HepG2 (cell line): ENCODE results near the gene HNRNPUL2. TPM values are rescaled to one million over a fixed set of nuclear protein-coding genes. Genes with fewer than 3 reads are reported as not detected.

Experiments used
- CREM ChIP-seq, 2 experiments: sonication (generic) in 1 of 2; formaldehyde crosslinking in 1 of 2; IDR thresholded peaks; 2 replicates each; pipeline versions ENCODE4 v1.4.0 to v1.6.1; 2016 to 2020; ENCODE audit warnings: antibody characterized with exemption in 1 of 2, mild to moderate bottlenecking in 1 of 2, missing genetic modification reagents in 1 of 2
- HDAC2 ChIP-seq: sonication (generic); formaldehyde crosslinking; IDR thresholded peaks from 2 replicates; pipeline ENCODE4 v1.4.0; 2020; ENCODE audit warnings: missing genetic modification reagents
- HMG20B ChIP-seq: conservative IDR thresholded peaks from 2 replicates; pipeline ENCODE4 v1.6.1; 2016; ENCODE audit warnings: missing genetic modification reagents, missing compliant biosample characterization
- KLF15 ChIP-seq: sonication (generic); formaldehyde crosslinking; IDR thresholded peaks from 2 replicates; pipeline ENCODE4 v1.8.1; 2023; ENCODE audit warnings: borderline replicate concordance, mild to moderate bottlenecking, inconsistent platforms, missing genetic modification reagents, mixed read lengths
- LCORL ChIP-seq, 2 experiments: fragments of 450-650 bp in 1 of 2; sonication (generic) in 1 of 2; formaldehyde crosslinking in 1 of 2; IDR thresholded peaks; 2 replicates each; pipeline versions ENCODE4 v1.5.0 to v1.6.1; 2017 to 2020; ENCODE audit warnings: antibody characterized with exemption in 1 of 2, missing genetic modification reagents in 1 of 2
- PAF1 ChIP-seq: IDR thresholded peaks from 2 replicates; pipeline ENCODE4 v1.6.1; 2016; ENCODE audit warnings: missing genetic modification reagents, missing compliant biosample characterization
- POLR2AphosphoS2 ChIP-seq: IDR thresholded peaks from 2 replicates; pipeline ENCODE4 v1.6.1; 2011; ENCODE audit warnings: low read depth, low read length, improper control_type of control experiment
- TAF1 ChIP-seq: sonication (generic); formaldehyde crosslinking; IDR thresholded peaks from 2 replicates; pipeline ENCODE4 v1.4.0; 2020; ENCODE audit warnings: missing genetic modification reagents
- XBP1 ChIP-seq: sonication (generic); formaldehyde crosslinking; IDR thresholded peaks from 2 replicates; pipeline ENCODE4 v1.5.0; 2020; ENCODE audit warnings: missing genetic modification reagents
- YY1 ChIP-seq: IDR thresholded peaks from 2 replicates; pipeline ENCODE4 v1.6.1; 2011; ENCODE audit warnings: low read length, low read depth, moderate library complexity, mild to moderate bottlenecking; ENCODE audit not compliant: insufficient read depth, insufficient replicate concordance
- ZNF496 ChIP-seq: sonication (generic); formaldehyde crosslinking; IDR thresholded peaks from 2 replicates; pipeline ENCODE4 v1.8.1; 2023; ENCODE audit warnings: mild to moderate bottlenecking, moderate library complexity, missing genetic modification reagents; ENCODE audit not compliant: insufficient replicate concordance
- ZNF549 ChIP-seq: sonication (generic); formaldehyde crosslinking; IDR thresholded peaks from 2 replicates; pipeline ENCODE4 v1.5.0; 2020; ENCODE audit warnings: missing genetic modification reagents
- ZNF570 ChIP-seq: sonication (generic); formaldehyde crosslinking; IDR thresholded peaks from 2 replicates; pipeline ENCODE4 v1.4.0; 2020; ENCODE audit warnings: mild to moderate bottlenecking, missing genetic modification reagents, borderline replicate concordance
- ZNF678 ChIP-seq: sonication (generic); formaldehyde crosslinking; IDR thresholded peaks from 2 replicates; pipeline ENCODE4 v1.4.0; 2020; ENCODE audit warnings: mild to moderate bottlenecking, missing genetic modification reagents
- ZNF772 ChIP-seq: sonication (generic); formaldehyde crosslinking; IDR thresholded peaks from 2 replicates; pipeline ENCODE4 v1.5.0; 2020; ENCODE audit warnings: mild to moderate bottlenecking, missing genetic modification reagents
- ZNF777 ChIP-seq: sonication (generic); formaldehyde crosslinking; IDR thresholded peaks from 2 replicates; pipeline ENCODE4 v1.4.0; 2020; ENCODE audit warnings: missing genetic modification reagents
- polyA plus RNA-seq, 8 experiments: library from polyadenylated mRNA; depleted of rRNA in 3 of 8; stranded (reverse) in 7 of 8; unstranded in 1 of 8; fragments of >200 nt; fragmentation: Illumina TruSeq in 4 of 8; extraction: Trizol in 4 of 8; gene quantifications; 2 replicates each; pipeline versions ENCODE4 v1.2.1 to v1.2.3, GENCODE V29; 2011 to 2016; ENCODE audit warnings: low read depth in 4 of 8, missing spikeins in 1 of 8, mixed read lengths in 1 of 8; ENCODE audit not compliant: insufficient read depth in 1 of 8
- total RNA-seq, 5 experiments: library from RNA; depleted of rRNA; stranded (reverse); fragments of >200 nt; fragmentation: Illumina TruSeq; extraction: Trizol; gene quantifications; 2 replicates each; pipeline ENCODE4 v1.2.3, GENCODE V29; 2016; ENCODE audit warnings: low read depth in 1 of 5
- TF ChIP-seq, protein P1 (sequence below), 2 experiments: sonication (generic) in 1 of 2; formaldehyde crosslinking in 1 of 2; IDR thresholded peaks; 2 replicates each; pipeline versions ENCODE4 v1.5.1 to v1.6.1; 2011 to 2020; ENCODE audit warnings: borderline replicate concordance in 1 of 2, low read depth in 1 of 2, low read length in 1 of 2, mild to moderate bottlenecking in 1 of 2, missing genetic modification reagents in 1 of 2, moderate library complexity in 1 of 2
- TF ChIP-seq, protein P2 (sequence below): sonication (generic); formaldehyde crosslinking; IDR thresholded peaks from 2 replicates; pipeline ENCODE4 v1.4.0; 2020; ENCODE audit warnings: missing genetic modification reagents, mild to moderate bottlenecking, borderline replicate concordance
- TF ChIP-seq, protein P3 (sequence below): sonication (generic); formaldehyde crosslinking; IDR thresholded peaks from 2 replicates; pipeline ENCODE4 v1.4.0; 2020; ENCODE audit warnings: mild to moderate bottlenecking, missing genetic modification reagents
- TF ChIP-seq, protein P4 (sequence below): sonication (generic); formaldehyde crosslinking; IDR thresholded peaks from 2 replicates; pipeline ENCODE4 v1.8.1; 2023; ENCODE audit warnings: mild to moderate bottlenecking, missing genetic modification reagents
- TF ChIP-seq, protein P5 (sequence below): sonication (generic); formaldehyde crosslinking; IDR thresholded peaks from 2 replicates; pipeline ENCODE4 v1.8.1; 2022; ENCODE audit warnings: mild to moderate bottlenecking, missing genetic modification reagents

HNRNPUL2 gene
- total and polyA plus RNA-seq, 2 of the 13 experiments (the other 11 are each of a cell fraction or from before 2014, with no cell fraction given): 8.4 to 9.6 TPM

DNA sequence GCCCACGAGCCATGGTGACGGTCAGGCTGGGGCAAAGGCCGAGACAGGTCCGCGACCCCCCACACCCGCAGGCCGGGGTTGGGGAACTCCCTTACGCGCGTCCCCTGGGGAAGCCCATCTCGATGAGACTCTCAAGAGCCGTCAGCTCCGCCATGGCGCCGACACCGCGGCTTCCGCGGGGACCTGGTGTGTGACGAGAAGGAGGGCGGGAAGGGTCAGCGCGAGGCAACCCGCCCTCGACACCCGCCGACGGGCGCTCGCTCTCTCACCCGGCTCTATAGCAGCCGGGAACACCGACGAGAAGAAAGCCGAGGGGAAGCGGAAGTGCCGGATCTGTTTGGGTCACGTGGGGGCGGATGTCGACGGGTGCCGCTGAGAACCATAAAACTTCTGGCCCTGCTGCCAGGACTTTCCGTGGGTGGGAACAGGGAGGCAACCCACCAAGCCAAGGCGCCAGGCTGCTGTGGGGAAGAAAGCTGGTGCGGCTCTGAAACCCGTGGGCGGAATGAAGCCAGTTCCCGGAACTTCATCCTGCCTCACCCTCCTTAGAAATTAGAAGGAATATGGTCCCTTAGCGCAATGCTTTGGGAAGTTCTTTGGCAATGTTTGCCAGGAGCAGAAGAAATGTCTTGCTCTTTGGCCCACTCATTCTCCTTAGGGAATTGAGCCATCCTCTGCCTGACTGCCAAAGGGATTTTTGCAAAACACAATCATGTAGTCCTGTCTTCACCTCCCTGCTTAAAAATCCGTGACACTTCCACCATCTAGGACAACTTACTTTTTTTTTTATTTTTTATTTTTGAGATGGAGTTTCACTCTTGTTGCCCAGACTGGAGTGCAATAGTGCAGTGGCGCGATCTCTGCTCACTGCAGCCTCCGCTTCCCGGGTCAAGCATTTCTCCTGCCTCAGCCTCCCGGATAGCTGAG is 48.2 kb downstream of the HNRNPUL2 start, which contains the start of gene UBXN1 (continued):
- TF ChIP-seq ZNF570 (CRISPR knock-in tag): no peak
- TF ChIP-seq ZNF549 (CRISPR knock-in tag): no peak
- peak; percentile 22; the same call in 1 of the 2 replicates for TF ChIP-seq ZNF678 (CRISPR knock-in tag)
- TF ChIP-seq YY1: peak; percentile 70
- TF ChIP-seq HMG20B (CRISPR knock-in tag): 0 out of 2 replicates have a peak, but pooled peaks have one; percentile 8
- TF ChIP-seq, protein P1, sequence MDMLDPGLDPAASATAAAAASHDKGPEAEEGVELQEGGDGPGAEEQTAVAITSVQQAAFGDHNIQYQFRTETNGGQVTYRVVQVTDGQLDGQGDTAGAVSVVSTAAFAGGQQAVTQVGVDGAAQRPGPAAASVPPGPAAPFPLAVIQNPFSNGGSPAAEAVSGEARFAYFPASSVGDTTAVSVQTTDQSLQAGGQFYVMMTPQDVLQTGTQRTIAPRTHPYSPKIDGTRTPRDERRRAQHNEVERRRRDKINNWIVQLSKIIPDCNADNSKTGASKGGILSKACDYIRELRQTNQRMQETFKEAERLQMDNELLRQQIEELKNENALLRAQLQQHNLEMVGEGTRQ (IDR thresholded peaks at IDR 0.05; ENCODE audit: low read depth, low read length): peak; percentile 95
- TF ChIP-seq, protein P1 (CRISPR knock-in tag; IDR thresholded peaks at IDR 0.05; ENCODE audit: borderline replicate concordance): peak; percentile 99; the same call in 1 of the 2 replicates
- no peak for TF ChIP-seq POLR2AphosphoS2
- no peak for TF ChIP-seq PAF1 (CRISPR knock-in tag)
- peak; percentile 70; the same call in 1 of the 2 replicates for TF ChIP-seq CREM (IDR thresholded peaks at IDR 0.05)
- TF ChIP-seq CREM (CRISPR knock-in tag; IDR thresholded peaks at IDR 0.05): no peak
- TF ChIP-seq HDAC2 (CRISPR knock-in tag): peak; percentile 72
- TF ChIP-seq XBP1 (CRISPR knock-in tag): no peak
- TF ChIP-seq, protein P2, sequence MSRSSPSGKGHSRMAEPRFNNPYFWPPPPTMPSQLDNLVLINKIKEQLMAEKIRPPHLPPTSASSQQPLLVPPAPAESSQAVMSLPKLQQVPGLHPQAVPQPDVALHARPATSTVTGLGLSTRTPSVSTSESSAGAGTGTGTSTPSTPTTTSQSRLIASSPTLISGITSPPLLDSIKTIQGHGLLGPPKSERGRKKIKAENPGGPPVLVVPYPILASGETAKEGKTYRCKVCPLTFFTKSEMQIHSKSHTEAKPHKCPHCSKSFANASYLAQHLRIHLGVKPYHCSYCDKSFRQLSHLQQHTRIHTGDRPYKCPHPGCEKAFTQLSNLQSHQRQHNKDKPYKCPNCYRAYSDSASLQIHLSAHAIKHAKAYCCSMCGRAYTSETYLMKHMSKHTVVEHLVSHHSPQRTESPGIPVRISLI (CRISPR knock-in tag): peak; percentile 37; the same call in 1 of the 2 replicates
- TF ChIP-seq, protein P3, sequence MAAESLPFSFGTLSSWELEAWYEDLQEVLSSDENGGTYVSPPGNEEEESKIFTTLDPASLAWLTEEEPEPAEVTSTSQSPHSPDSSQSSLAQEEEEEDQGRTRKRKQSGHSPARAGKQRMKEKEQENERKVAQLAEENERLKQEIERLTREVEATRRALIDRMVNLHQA: no peak
- TF ChIP-seq, protein P4, sequence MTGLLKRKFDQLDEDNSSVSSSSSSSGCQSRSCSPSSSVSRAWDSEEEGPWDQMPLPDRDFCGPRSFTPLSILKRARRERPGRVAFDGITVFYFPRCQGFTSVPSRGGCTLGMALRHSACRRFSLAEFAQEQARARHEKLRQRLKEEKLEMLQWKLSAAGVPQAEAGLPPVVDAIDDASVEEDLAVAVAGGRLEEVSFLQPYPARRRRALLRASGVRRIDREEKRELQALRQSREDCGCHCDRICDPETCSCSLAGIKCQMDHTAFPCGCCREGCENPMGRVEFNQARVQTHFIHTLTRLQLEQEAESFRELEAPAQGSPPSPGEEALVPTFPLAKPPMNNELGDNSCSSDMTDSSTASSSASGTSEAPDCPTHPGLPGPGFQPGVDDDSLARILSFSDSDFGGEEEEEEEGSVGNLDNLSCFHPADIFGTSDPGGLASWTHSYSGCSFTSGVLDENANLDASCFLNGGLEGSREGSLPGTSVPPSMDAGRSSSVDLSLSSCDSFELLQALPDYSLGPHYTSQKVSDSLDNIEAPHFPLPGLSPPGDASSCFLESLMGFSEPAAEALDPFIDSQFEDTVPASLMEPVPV (CRISPR knock-in tag): peak; percentile 40; the same call in 1 of the 2 replicates
- no peak for TF ChIP-seq LCORL (IDR thresholded peaks at IDR 0.05)
- peak; percentile 76 for TF ChIP-seq LCORL (CRISPR knock-in tag; IDR thresholded peaks at IDR 0.05)
- peak; percentile 69 for TF ChIP-seq TAF1 (CRISPR knock-in tag)
- TF ChIP-seq, protein P5, sequence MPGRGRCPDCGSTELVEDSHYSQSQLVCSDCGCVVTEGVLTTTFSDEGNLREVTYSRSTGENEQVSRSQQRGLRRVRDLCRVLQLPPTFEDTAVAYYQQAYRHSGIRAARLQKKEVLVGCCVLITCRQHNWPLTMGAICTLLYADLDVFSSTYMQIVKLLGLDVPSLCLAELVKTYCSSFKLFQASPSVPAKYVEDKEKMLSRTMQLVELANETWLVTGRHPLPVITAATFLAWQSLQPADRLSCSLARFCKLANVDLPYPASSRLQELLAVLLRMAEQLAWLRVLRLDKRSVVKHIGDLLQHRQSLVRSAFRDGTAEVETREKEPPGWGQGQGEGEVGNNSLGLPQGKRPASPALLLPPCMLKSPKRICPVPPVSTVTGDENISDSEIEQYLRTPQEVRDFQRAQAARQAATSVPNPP (CRISPR knock-in tag): 0 out of 2 replicates have a peak, but pooled peaks have one; percentile 71
- peak; percentile 88 for TF ChIP-seq ZNF777 (CRISPR knock-in tag)
- TF ChIP-seq ZNF496 (CRISPR knock-in tag): no peak
- no peak for TF ChIP-seq KLF15 (CRISPR knock-in tag)
- TF ChIP-seq ZNF772 (CRISPR knock-in tag): peak; percentile 73
